ENCODE results near the gene ELMOD3.
A peak's percentile ranks its signal among the peaks of the same experiment; 100 is the strongest.

ELMOD3 gene

GRCh38 chr2:85401844-85402243, 47.3 kb downstream of the ELMOD3 start:
- no peak overlapping the region for H2BK15ac ChIP-seq (ENCODE audit: low read depth, poor library complexity, severe bottlenecking)
- no peak overlapping the region for H3K23ac ChIP-seq (ENCODE audit: low read length in 2 of 2)
- H3K9ac ChIP-seq (ENCODE audit: low read length): no peak overlapping the region
- H2AFZ ChIP-seq (ENCODE audit: low read depth, low read length): no peak overlapping the region
- H3K9me3 ChIP-seq (ENCODE audit: control insufficient read depth, low read length): peaks cover 12% of the 10 kb centered on the region
- no peak overlapping the region for H3K4me3 ChIP-seq (ENCODE audit: insufficient read depth in 1 of 2, low read depth in 1 of 2, low read length in 2 of 2)
- H2AK5ac ChIP-seq (ENCODE audit: low read length, severe bottlenecking): no peak overlapping the region
- H3K79me1 ChIP-seq (replicated peaks; ENCODE audit: low read length, poor library complexity, severe bottlenecking): peaks cover 20% of the 10 kb centered on the region
- no peak overlapping the region for H3K4ac ChIP-seq (ENCODE audit: low read depth in 1 of 2, low read length in 2 of 2)
- H3K27ac ChIP-seq (ENCODE audit: low read length, poor library complexity, severe bottlenecking): no peak overlapping the region
- no peak overlapping the region for H2BK120ac ChIP-seq (ENCODE audit: low read depth, low read length)
- peaks cover 44 to 51% of the 10 kb centered on the region in 2 experiments for H3K36me3 ChIP-seq (ENCODE audit: control insufficient read depth in 1 of 2, insufficient read depth in 2 of 2, low read depth in 1 of 2, low read length in 2 of 2)
- no peak overlapping the region for H3K18ac ChIP-seq (ENCODE audit: low read depth in 1 of 2, low read length in 2 of 2)
- peaks cover 9% of the 10 kb centered on the region for H3K4me1 ChIP-seq (ENCODE audit: control insufficient read depth, insufficient read depth, low read depth, low read length)
- H2BK5ac ChIP-seq (ENCODE audit: low read depth, low read length, poor library complexity, severe bottlenecking): no peak overlapping the region
- no peak for DNase-seq
- H3K14ac ChIP-seq (ENCODE audit: low read length in 2 of 2): no peak overlapping the region
- H2BK12ac ChIP-seq (ENCODE audit: low read length in 2 of 2): no peak overlapping the region
- H4K91ac ChIP-seq (ENCODE audit: low read length): no peak overlapping the region
- no peak overlapping the region for H4K8ac ChIP-seq (ENCODE audit: low read length)
- no peaks in the 10 kb centered on the region for H3K27me3 ChIP-seq (ENCODE audit: control insufficient read depth in 1 of 2, insufficient read depth in 1 of 2, low read length in 2 of 2)
- 96% methylated on average over 8 of the region's 8 CpGs for WGBS
- no peak overlapping the region for H3K4me2 ChIP-seq (ENCODE audit: low read length, poor library complexity, severe bottlenecking)

DNA sequence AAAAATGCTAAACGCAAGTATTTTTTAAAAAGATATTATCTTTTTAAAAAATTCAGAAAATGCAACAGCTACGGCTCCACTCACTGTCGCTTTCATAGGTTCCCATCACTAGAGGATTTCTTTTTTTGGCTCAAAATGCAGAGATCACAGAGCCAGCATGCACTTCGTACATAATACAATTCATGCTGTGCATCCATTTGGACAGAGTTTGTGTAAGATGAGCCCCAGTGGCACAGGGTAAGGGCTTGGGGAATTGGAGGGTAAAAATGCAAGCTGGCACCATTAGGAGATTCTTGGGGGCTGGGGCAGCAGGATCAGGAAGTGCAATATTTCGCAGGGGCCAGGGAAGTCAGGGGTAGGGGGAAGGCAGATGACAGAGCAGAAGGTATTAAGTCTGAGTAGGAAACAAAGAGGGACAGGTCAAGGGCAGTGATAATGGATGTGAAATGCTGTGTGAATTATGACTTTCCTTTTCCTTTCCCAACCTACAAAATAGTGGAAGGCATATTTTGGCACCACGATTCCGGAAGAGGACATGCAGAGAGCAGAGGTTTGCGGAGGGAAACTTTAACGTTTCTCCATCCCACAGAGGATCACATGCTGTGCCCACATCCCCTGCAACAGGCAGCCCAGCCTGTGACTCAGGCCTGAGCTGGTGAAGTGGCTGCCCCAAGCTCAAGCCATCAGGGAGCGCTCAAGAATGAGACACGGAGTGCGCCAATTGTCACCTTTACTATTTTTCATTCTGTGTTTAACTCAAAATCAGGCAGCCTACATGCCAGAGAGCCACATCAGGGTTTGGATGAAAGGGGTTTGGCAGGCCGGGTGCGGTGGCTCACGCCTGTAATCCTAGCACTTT, 50.9 kb downstream of the ELMOD3 start:
- H3K18ac ChIP-seq (ENCODE audit: low read depth in 1 of 2, low read length in 2 of 2): peak overlapping the region in 1 of 2 experiments; percentile 59
- no peak overlapping the region for H2AK5ac ChIP-seq (ENCODE audit: low read length, severe bottlenecking)
- peak overlapping the region; percentile 70 for H2BK5ac ChIP-seq (ENCODE audit: low read depth, low read length, poor library complexity, severe bottlenecking)
- H2BK120ac ChIP-seq (ENCODE audit: low read depth, low read length): no peak overlapping the region
- no peak overlapping the region for H3K4me3 ChIP-seq (ENCODE audit: insufficient read depth in 1 of 2, low read depth in 1 of 2, low read length in 2 of 2)
- peak overlapping the region; percentile 4 for H3K9ac ChIP-seq (ENCODE audit: low read length)
- peak overlapping the region; percentile 36 for H4K8ac ChIP-seq (ENCODE audit: low read length)
- H4K91ac ChIP-seq (ENCODE audit: low read length): no peak overlapping the region
- no peak overlapping the region for H2BK12ac ChIP-seq (ENCODE audit: low read length in 2 of 2)
- no peak overlapping the region for H2BK15ac ChIP-seq (ENCODE audit: low read depth, poor library complexity, severe bottlenecking)
- H3K27me3 ChIP-seq (ENCODE audit: control insufficient read depth in 1 of 2, insufficient read depth in 1 of 2, low read length in 2 of 2): no peaks in the 10 kb centered on the region
- 77% methylated on average over 14 of the region's 15 CpGs for WGBS
- H3K23ac ChIP-seq (ENCODE audit: low read length in 2 of 2): no peak overlapping the region
- H2AFZ ChIP-seq (ENCODE audit: low read depth, low read length): no peak overlapping the region
- H3K4ac ChIP-seq (ENCODE audit: low read depth in 1 of 2, low read length in 2 of 2): no peak overlapping the region
- H3K27ac ChIP-seq (ENCODE audit: low read length, poor library complexity, severe bottlenecking): peak overlapping the region; percentile 91
- DNase-seq: peak; percentile 51
- H3K36me3 ChIP-seq (ENCODE audit: control insufficient read depth in 1 of 2, insufficient read depth in 2 of 2, low read depth in 1 of 2, low read length in 2 of 2): peaks cover 18 to 19% of the 10 kb centered on the region in 2 experiments
- peaks cover 22% of the 10 kb centered on the region for H3K4me1 ChIP-seq (ENCODE audit: control insufficient read depth, insufficient read depth, low read depth, low read length)
- H3K79me1 ChIP-seq (replicated peaks; ENCODE audit: low read length, poor library complexity, severe bottlenecking): peaks cover 24% of the 10 kb centered on the region
- H3K9me3 ChIP-seq (ENCODE audit: control insufficient read depth, low read length): peaks cover 12% of the 10 kb centered on the region
- H3K14ac ChIP-seq (ENCODE audit: low read length in 2 of 2): no peak overlapping the region
- H3K4me2 ChIP-seq (ENCODE audit: low read length, poor library complexity, severe bottlenecking): peak overlapping the region; percentile 52

- H2AFZ ChIP-seq (ENCODE audit: low read depth, low read length): no peak within 1 kb of the TSS
- peak within 1 kb of the TSS in 1 of 2 experiments; percentile 55 for H2BK12ac ChIP-seq (ENCODE audit: low read length in 2 of 2)
These were observed 55.4 kb downstream of the ELMOD3 start, which contains the start of gene CAPG for GRCh38 chr2:85409845-85410583. Gene CAPG (minus strand): TSS chr2:85410366. CDS start chr2:85402145, 8,221 bp downstream.

More at GRCh38 chr2:85409845-85410583, 55.4 kb downstream of the ELMOD3 start, which contains the start of gene CAPG:
- Histone ChIP-seq H3K14ac (ENCODE audit: low read length in 2 of 2) (peak within 1 kb of the TSS in 1 of 2 experiments; percentile 78), H3K27ac (ENCODE audit: low read length, poor library complexity, severe bottlenecking) (no peak within 1 kb of the TSS), H3K9ac (ENCODE audit: low read length) (peak within 1 kb of the TSS; percentile 49), H2BK5ac (ENCODE audit: low read depth, low read length, poor library complexity, severe bottlenecking) (no peak within 1 kb of the TSS), H2BK15ac (ENCODE audit: low read depth, poor library complexity, severe bottlenecking) (no peak within 1 kb of the TSS), H3K23ac (ENCODE audit: low read length in 2 of 2) (no peak within 1 kb of the TSS), H3K36me3 (ENCODE audit: control insufficient read depth in 1 of 2, insufficient read depth in 2 of 2, low read depth in 1 of 2, low read length in 2 of 2) (peaks cover 0 to 3% of the 10 kb centered on the region in 2 experiments), H3K79me1 (replicated peaks; ENCODE audit: low read length, poor library complexity, severe bottlenecking) (peaks cover 16% of the 10 kb centered on the region), H3K4me1 (ENCODE audit: control insufficient read depth, insufficient read depth, low read depth, low read length) (peaks cover 33% of the 10 kb centered on the region), H4K8ac (ENCODE audit: low read length) (peak within 1 kb of the TSS; percentile 39), H2AK5ac (ENCODE audit: low read length, severe bottlenecking) (no peak within 1 kb of the TSS), H3K27me3 (ENCODE audit: control insufficient read depth in 1 of 2, insufficient read depth in 1 of 2, low read length in 2 of 2) (no peaks in the 10 kb centered on the region), H3K4ac (ENCODE audit: low read depth in 1 of 2, low read length in 2 of 2) (peak within 1 kb of the TSS in 1 of 2 experiments; percentile 57), H3K9me3 (ENCODE audit: control insufficient read depth, low read length) (no peaks in the 10 kb centered on the region), H2BK120ac (ENCODE audit: low read depth, low read length) (no peak within 1 kb of the TSS), H3K18ac (ENCODE audit: low read depth in 1 of 2, low read length in 2 of 2) (peak within 1 kb of the TSS in 1 of 2 experiments; percentile 75), H4K91ac (ENCODE audit: low read length) (peak within 1 kb of the TSS; percentile 63), H3K4me2 (ENCODE audit: low read length, poor library complexity, severe bottlenecking) (no peak within 1 kb of the TSS), H3K4me3 (ENCODE audit: insufficient read depth in 1 of 2, low read depth in 1 of 2, low read length in 2 of 2) (peak within 1 kb of the TSS in 1 of 2 experiments; percentile 56)
- DNase-seq: no peak
- WGBS: 66% methylated on average over 12 of the region's 12 CpGs
